Measurements from ENCODE around the gene PID1. TPM values are rescaled to one million over a fixed set of nuclear protein-coding genes. Genes with fewer than 3 reads are reported as not detected.

Gene PID1
- total and polyA plus RNA-seq, 10 donors, result 3.2 to 30.0 (median 14.7) TPM

DNA sequence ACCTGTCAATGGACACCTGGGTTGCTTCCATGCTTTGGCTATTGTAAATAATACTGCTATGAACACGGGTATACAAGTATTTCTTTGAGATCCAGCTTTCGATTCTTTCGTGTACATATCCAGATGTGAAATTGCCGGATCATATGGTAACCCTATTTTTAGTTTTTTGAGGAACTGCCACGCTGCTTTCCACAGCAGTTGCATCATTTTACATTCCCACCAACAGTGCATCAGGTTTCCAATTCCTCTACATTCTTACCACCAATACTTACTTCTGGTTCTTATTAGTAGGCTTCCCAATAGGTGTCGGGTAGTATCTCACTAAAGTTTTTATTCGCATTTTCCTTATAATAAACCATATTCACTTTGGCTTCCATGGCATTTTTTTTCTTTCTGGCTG, 69.6 kb downstream of the PID1 start:
- Histone ChIP-seq H3K36me3 (no peaks in the 10 kb centered on the region), H3K4me3 (no peak overlapping the region), H3K4me1 (no peaks in the 10 kb centered on the region), H3K27ac (no peak overlapping the region), H3K9me3 (no peaks in the 10 kb centered on the region), H3K27me3 (replicated peaks in 1 of 7) (no peaks in the 10 kb centered on the region)
- 78 to 85% (median 82%) methylated on average over 7 of the region's 7 CpGs for WGBS, 5 donors
- no peak for DNase-seq
- intact Hi-C loops (cut with DNase I; ENCODE audit: low total_unique reads), result no loop called here
- TF ChIP-seq POLR2A (IDR thresholded peaks at IDR 0.05), result no peak
- TF ChIP-seq, protein P1, sequence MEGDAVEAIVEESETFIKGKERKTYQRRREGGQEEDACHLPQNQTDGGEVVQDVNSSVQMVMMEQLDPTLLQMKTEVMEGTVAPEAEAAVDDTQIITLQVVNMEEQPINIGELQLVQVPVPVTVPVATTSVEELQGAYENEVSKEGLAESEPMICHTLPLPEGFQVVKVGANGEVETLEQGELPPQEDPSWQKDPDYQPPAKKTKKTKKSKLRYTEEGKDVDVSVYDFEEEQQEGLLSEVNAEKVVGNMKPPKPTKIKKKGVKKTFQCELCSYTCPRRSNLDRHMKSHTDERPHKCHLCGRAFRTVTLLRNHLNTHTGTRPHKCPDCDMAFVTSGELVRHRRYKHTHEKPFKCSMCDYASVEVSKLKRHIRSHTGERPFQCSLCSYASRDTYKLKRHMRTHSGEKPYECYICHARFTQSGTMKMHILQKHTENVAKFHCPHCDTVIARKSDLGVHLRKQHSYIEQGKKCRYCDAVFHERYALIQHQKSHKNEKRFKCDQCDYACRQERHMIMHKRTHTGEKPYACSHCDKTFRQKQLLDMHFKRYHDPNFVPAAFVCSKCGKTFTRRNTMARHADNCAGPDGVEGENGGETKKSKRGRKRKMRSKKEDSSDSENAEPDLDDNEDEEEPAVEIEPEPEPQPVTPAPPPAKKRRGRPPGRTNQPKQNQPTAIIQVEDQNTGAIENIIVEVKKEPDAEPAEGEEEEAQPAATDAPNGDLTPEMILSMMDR (IDR thresholded peaks at IDR 0.05 in 8 of 11, conservative IDR thresholded peaks at IDR 0.05 in 3 of 11), result no peak
- TF ChIP-seq POLR2AphosphoS5 (IDR thresholded peaks at IDR 0.05), result no peak

DNA sequence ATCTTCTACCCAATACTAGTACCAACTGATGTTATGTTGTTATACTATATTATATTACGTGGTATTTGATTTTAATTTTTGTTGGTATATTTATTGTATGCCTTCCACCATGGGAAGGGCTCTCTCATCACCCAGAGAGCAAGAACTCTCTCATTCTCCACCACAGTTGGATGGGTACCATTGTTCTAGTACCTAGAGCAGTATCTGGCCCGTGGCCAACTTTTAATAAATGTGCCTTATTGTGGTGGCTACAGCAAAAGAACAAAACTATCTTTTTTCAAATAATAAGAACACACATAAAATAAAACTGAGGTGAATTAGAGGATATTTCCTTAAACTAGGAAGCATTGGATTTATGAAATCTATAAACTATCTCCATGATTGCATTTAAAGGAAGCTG, 71.8 kb downstream of the PID1 start:
- Histone ChIP-seq H3K36me3 (no peaks in the 10 kb centered on the region), H3K4me1 (no peaks in the 10 kb centered on the region), H3K27ac (no peak overlapping the region), H3K9me3 (no peaks in the 10 kb centered on the region), H3K4me3 (no peak overlapping the region), H3K27me3 (replicated peaks in 1 of 7) (no peaks in the 10 kb centered on the region)
- TF ChIP-seq, protein P1 (IDR thresholded peaks at IDR 0.05 in 8 of 11, conservative IDR thresholded peaks at IDR 0.05 in 3 of 11), result no peak
- TF ChIP-seq POLR2A (IDR thresholded peaks at IDR 0.05) (no peak), POLR2AphosphoS5 (IDR thresholded peaks at IDR 0.05) (no peak)
- intact Hi-C loops (cut with DNase I; ENCODE audit: low total_unique reads), result no loop called here
- no peak for DNase-seq
- WGBS, 5 donors, result 59 to 74% (median 62%) methylated on average over 2 of the region's 2 CpGs

DNA sequence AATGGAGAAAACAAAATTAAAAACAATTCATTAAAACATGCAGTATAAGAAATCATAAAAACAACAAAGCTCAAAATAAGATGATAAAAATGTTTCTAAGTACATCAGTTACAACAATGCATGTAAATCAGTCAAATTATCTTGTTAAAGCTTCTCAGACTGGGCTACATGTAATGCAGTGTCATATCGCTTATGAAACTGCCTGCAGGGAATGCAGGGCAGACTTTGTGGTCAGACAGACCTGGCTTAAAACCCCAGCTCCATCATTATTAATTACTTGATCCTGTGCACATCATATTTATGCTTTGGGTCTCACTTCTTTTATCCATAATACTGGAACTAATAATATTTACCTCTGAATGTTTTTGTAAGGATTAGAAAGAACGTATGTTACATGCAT, 74.6 kb downstream of the PID1 start:
- DNase-seq, result no peak
- H3K27me3 ChIP-seq (replicated peaks in 1 of 7), result no peaks in the 10 kb centered on the region
- 72 to 84% (median 74%) methylated on average over 2 of the region's 2 CpGs for WGBS, 5 donors
- no peak for TF ChIP-seq POLR2AphosphoS5 (IDR thresholded peaks at IDR 0.05)
- TF ChIP-seq POLR2A (IDR thresholded peaks at IDR 0.05), result no peak
- TF ChIP-seq, protein P1 (IDR thresholded peaks at IDR 0.05 in 8 of 11, conservative IDR thresholded peaks at IDR 0.05 in 3 of 11), result no peak
- intact Hi-C loops (cut with DNase I; ENCODE audit: low total_unique reads), result no loop called here
- no peak overlapping the region for H3K4me3 ChIP-seq
- H3K4me1 ChIP-seq, result no peaks in the 10 kb centered on the region
- H3K9me3 ChIP-seq, result no peaks in the 10 kb centered on the region
- H3K36me3 ChIP-seq, result no peaks in the 10 kb centered on the region
- no peak overlapping the region for H3K27ac ChIP-seq

DNA sequence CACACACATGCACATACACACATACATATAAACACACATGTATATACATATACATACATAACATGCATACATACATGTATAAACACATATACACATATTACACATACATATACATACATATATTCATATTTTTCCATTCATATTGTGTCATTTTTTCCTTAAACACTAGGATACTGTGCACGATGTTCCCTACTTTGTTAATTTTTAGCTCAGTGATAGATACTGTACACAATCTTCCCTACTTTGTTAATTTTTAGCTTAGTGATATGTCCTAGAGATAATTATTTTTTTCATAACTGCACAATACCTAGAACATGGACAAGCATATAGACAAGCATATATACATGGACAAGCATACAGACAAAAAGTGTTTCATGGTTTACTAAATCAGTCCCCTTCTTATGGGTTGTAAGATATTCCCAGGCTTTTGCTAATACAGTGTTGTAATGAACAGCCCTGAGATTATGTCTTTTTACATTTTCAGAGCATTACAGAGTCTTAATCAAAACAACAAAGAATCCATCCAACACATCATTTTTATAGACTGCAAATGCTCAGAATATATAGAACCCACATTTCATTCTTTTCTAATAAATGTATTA, 75.6 kb downstream of the PID1 start:
- Histone ChIP-seq H3K4me1 (no peaks in the 10 kb centered on the region), H3K27ac (no peak overlapping the region), H3K4me3 (no peak overlapping the region), H3K36me3 (no peaks in the 10 kb centered on the region), H3K27me3 (replicated peaks in 1 of 7) (no peaks in the 10 kb centered on the region), H3K9me3 (no peaks in the 10 kb centered on the region)
- intact Hi-C loops (cut with DNase I; ENCODE audit: low total_unique reads), result no loop called here
- TF ChIP-seq POLR2A (IDR thresholded peaks at IDR 0.05), result no peak
- TF ChIP-seq POLR2AphosphoS5 (IDR thresholded peaks at IDR 0.05), result no peak
- TF ChIP-seq, protein P1 (IDR thresholded peaks at IDR 0.05 in 8 of 11, conservative IDR thresholded peaks at IDR 0.05 in 3 of 11), result no peak
- 88 to 96% (median 92%) methylated on average over 1 of the region's 1 CpG for whole genome bisulfite sequencing, 5 donors
- no peak for DNase-seq
